Stomach (tissue), 4 donors: ENCODE results near the gene FREM2.

Experiments used
- CTCF ChIP-seq, 7 experiments: fragments of 450-650 bp in 4 of 7; fragments of 200-600 bp in 3 of 7; sonication (generic) in 3 of 7; IDR thresholded peaks; one replicate each; pipeline ENCODE4 v1.5.1; 2016 to 2019; ENCODE audit warnings: antibody characterized with exemption in 7 of 7, control low read depth in 2 of 7, mild to moderate bottlenecking in 1 of 7
- EP300 ChIP-seq: sonication (generic); formaldehyde crosslinking; IDR thresholded peaks from one replicate; pipeline ENCODE4 v1.6.1; 2017; ENCODE audit warnings: antibody characterized with exemption
- POLR2AphosphoS5 ChIP-seq, 3 donors: sonication (generic); formaldehyde crosslinking; IDR thresholded peaks; one replicate each; pipeline ENCODE4 v1.6.1; 2016; ENCODE audit warnings: antibody characterized with exemption in 3 of 3

- TF ChIP-seq EP300, result no peak
- no peak for TF ChIP-seq CTCF (IDR thresholded peaks at IDR 0.05)
- TF ChIP-seq POLR2AphosphoS5 (IDR thresholded peaks at IDR 0.05), result no peak
Measured at GRCh38 chr13:38648912-38649311, 38.0 kb upstream of the FREM2 start.
